A549 (cell line): ENCODE data around the gene FBN3.

Source experiments
- EHMT2 ChIP-seq: fragments of 200-600 bp; sonication (generic); IDR thresholded peaks from 2 replicates; pipeline ENCODE4 v1.6.1; 2016; ENCODE audit warnings: antibody characterized with exemption, low read depth, mild to moderate bottlenecking, moderate library complexity
- HOXA7 ChIP-seq: fragments of 250-450 bp; sonication (Bioruptor Pico); IDR thresholded peaks from 2 replicates; pipeline ENCODE4 v1.5.0; 2020; ENCODE audit warnings: mild to moderate bottlenecking, moderate library complexity
- JUNB ChIP-seq: fragments of >200 bp; sonication (Bioruptor Twin); formaldehyde crosslinking; IDR thresholded peaks from 2 replicates; pipeline ENCODE4 v1.6.1; 2016
- PHF8 ChIP-seq: fragments of 200-600 bp; sonication (generic); IDR thresholded peaks from 2 replicates; pipeline ENCODE4 v1.6.1; 2016; ENCODE audit warnings: low read depth, mild to moderate bottlenecking, antibody characterized with exemption, moderate library complexity, borderline replicate concordance
- POLR2A ChIP-seq: IDR thresholded peaks from 2 replicates; pipeline ENCODE4 v1.6.1; 2012; ENCODE audit warnings: mild to moderate bottlenecking, low read length
- RFX5 ChIP-seq: fragments of 450-650 bp; IDR thresholded peaks from 2 replicates; pipeline ENCODE4 v1.7.1; 2014; ENCODE audit warnings: antibody characterized with exemption, mild to moderate bottlenecking, moderate library complexity
- TF ChIP-seq, protein P1 (sequence below): fragments of >200 bp; sonication (Bioruptor Twin); formaldehyde crosslinking; IDR thresholded peaks from 3 replicates; pipeline ENCODE4 v1.5.1; 2016
- TF ChIP-seq, protein P2 (sequence below): IDR thresholded peaks from 2 replicates; pipeline ENCODE4 v1.6.1; 2012; ENCODE audit warnings: low read depth, borderline replicate concordance

- TF ChIP-seq JUNB (no peak), HOXA7 (CRISPR knock-in tag) (no peak), POLR2A (no peak), RFX5 (no peak), EHMT2 (no peak), PHF8 (no peak)
- TF ChIP-seq, protein P1, sequence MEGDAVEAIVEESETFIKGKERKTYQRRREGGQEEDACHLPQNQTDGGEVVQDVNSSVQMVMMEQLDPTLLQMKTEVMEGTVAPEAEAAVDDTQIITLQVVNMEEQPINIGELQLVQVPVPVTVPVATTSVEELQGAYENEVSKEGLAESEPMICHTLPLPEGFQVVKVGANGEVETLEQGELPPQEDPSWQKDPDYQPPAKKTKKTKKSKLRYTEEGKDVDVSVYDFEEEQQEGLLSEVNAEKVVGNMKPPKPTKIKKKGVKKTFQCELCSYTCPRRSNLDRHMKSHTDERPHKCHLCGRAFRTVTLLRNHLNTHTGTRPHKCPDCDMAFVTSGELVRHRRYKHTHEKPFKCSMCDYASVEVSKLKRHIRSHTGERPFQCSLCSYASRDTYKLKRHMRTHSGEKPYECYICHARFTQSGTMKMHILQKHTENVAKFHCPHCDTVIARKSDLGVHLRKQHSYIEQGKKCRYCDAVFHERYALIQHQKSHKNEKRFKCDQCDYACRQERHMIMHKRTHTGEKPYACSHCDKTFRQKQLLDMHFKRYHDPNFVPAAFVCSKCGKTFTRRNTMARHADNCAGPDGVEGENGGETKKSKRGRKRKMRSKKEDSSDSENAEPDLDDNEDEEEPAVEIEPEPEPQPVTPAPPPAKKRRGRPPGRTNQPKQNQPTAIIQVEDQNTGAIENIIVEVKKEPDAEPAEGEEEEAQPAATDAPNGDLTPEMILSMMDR, result no peak
- TF ChIP-seq, protein P2, sequence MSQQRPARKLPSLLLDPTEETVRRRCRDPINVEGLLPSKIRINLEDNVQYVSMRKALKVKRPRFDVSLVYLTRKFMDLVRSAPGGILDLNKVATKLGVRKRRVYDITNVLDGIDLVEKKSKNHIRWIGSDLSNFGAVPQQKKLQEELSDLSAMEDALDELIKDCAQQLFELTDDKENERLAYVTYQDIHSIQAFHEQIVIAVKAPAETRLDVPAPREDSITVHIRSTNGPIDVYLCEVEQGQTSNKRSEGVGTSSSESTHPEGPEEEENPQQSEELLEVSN, result no peak
These were observed 102.7 kb downstream of the FBN3 start for GRCh38 chr19:8046569-8047165.
